Stimulated activated CD4-positive, alpha-beta T cell treated with anti-CD3 and anti-CD28 coated beads, Interleukin-15, amount 100 ng/mL, for 1 hour (primary cell): ENCODE data around the gene ISYNA1.
A peak's percentile ranks its signal among the peaks of the same experiment; 100 is the strongest.

Experiments used
- DNase-seq, 2 donors: peaks; one replicate each; pipeline ENCODE4 v3.0.0-alpha.2; 2020; ENCODE audit warnings: low read depth in 1 of 2, low spot score in 1 of 2

Gene ISYNA1

GRCh38 chr19:18468517-18468916 is 30.6 kb upstream of the ISYNA1 start:
- DNase-seq = no peak

- DNase-seq = no peak
Measured at GRCh38 chr19:18467978-18468377, 30.0 kb upstream of the ISYNA1 start.

- no peak for DNase-seq
Measured at GRCh38 chr19:18466354-18466753, 28.4 kb upstream of the ISYNA1 start.

DNA sequence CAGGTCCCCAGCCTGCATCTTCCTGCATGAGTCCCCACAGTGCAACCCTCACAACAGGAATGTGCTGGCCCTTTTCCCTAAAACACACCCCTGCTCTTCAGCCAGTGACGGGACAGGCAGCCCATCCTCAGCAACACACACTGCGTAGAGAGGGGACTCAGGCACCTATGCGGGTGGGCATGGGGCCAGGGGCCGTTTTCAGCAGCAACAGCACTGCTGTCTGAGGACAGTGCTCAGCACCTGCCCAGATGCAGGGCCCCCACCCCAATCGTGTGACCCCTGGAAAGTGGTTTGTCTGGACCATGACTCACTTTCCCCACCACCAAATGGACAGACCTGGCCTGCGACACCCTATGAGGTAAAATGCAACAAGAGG is 28.0 kb upstream of the ISYNA1 start:
- no peak for DNase-seq

DNA sequence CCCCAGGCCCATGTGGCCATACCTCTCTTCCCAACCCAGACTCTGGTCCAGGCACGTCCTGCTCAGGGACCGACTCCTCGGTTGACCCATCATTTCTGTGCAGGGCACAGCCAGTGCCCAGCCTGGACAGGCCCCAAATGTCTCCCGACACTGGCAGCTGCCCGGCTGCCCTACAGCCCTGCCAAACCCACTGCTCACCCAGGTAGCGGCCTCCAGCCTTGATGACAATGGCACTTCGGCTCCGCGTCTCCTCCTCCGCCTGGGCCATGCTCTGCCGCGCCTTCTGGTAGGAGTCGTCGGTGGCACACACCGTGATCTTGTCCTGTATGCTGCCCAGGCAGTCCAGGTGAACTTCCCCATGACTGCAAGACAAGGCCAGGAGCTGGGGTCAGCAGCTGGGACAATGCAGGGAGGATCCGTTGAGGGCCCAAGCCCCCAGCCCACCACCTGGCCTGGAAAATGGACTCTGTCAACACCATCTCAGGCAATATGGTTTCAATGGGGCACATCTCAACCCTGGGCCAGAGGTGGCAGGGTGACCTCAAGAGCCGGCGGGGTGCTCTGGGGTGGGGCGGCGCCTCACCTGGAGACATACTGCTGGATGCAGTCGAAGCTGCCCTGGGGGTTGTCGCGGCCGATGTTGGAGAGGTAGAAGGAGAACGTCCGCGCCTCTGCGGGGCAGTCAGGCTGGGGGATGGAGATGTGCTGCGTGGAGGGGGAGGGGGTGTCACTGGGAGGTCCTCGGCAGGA is 27.5 kb upstream of the ISYNA1 start:
- no peak for DNase-seq

DNA sequence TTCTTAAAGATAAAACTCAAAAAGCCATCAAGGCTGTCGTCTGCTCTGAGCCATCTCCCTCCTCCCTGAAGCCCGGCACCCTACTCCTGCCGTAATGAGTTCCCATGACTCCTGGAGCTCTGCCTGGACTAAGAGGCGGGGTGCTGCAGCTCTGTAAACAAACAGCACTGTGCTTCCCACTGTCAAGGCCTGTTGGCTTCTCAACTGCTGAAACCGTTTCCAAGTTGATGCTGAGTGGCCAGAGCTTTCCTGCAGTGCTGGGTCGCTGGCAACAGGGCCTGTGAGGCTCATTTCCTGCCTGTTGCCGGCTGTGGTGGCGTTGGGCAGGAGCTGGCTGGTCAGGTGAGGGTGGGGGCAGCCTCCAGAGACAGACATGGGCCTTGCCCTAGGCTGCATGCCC is 26.7 kb upstream of the ISYNA1 start:
- DNase-seq = no peak

DNA sequence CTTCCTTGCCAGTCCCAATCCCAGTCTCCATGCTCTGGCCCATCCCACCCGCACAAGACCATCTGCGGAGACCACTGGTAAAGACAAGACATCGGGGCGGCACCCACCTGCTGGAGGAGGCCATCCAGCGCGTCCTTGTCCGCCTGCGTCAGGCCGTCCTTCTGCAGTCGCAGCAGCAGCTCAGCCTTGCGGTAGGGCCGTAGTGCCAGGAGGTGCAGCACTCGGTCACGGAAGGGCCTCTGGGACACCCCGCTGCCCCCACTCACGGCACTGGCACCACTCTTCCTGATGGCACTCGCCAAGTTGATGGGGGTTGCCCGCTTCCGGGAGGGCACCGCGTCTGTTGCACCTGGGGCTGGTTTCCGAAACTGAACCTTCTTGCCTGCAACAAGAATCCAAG is 23.5 kb upstream of the ISYNA1 start:
- DNase-seq = no peak

- DNase-seq = no peak
Measured at GRCh38 chr19:18460900-18461299, 23.0 kb upstream of the ISYNA1 start.

- no peak for DNase-seq
Measured at GRCh38 chr19:18457483-18458331, 19.8 kb upstream of the ISYNA1 start.

DNA sequence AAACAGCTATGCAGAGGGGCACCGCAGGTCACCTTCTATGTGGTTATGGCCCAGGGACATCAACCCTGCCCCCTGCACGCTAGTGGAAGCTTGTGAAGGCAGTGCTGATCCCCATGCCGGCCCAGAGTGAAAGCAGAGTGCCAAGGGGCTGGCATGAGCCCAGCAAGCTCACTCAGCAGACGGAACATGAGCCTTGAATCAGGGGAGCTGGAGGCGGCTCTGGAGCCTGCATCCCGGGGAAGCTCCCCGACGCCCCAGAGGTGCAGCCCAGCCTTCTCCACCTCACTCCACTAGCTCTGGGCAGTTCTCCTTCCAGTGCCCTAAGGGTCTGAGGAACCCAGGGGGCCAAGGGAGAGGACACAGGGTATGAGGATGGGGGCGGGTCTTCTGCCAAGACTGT is 19.0 kb upstream of the ISYNA1 start:
- DNase-seq = no peak

DNA sequence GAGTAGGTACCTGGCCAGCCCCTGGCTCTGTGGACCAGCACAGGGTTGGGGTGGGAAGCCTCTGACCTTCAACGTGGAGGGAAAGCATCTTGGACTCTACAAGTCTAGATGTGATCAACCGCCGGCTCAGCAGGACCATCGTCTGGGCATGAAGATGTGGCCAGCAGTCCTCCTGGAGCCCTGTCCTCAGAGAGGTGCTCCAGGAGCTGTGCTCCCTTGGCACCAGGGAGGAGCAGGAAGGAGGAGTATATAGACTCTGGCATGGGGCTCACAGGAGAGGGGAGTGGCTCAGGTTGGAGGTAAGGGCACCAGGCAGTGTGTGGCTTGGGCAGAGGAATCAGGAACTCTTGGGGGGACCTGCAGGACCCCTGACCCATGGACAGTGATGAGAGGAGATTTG is 18.3 kb upstream of the ISYNA1 start:
- no peak for DNase-seq

- DNase-seq = no peak
Measured at GRCh38 chr19:18453269-18454024, 15.5 kb upstream of the ISYNA1 start.

DNA sequence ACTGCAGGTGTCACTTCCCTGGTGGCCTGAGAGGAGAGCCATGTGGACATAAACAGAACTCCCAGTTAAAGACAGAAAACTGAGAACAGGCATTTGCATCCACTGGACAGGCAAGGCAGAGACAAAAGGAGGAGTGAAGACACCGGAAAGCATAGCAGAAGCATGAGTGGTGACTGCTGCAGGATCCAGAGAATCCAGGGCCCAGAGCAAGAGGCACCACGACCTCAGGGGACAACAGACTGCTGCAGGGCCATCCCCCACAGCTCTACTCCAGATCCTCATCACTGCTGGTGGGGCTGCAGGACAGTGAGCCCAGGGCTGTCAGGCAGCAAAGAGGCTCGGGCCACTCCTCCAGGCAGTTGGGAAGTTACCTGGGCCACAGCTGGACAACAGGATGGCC is 14.5 kb upstream of the ISYNA1 start:
- no peak for DNase-seq

GRCh38 chr19:18450931-18451836 is 13.3 kb upstream of the ISYNA1 start:
- DNase-seq = peak; percentile 78 to 86

- DNase-seq = no peak
Measured at GRCh38 chr19:18450021-18450930, 12.3 kb upstream of the ISYNA1 start.

- DNase-seq = no peak
Measured at GRCh38 chr19:18449552-18449951, 11.6 kb upstream of the ISYNA1 start.

GRCh38 chr19:18446811-18447359 is 9.0 kb upstream of the ISYNA1 start:
- no peak for DNase-seq

DNA sequence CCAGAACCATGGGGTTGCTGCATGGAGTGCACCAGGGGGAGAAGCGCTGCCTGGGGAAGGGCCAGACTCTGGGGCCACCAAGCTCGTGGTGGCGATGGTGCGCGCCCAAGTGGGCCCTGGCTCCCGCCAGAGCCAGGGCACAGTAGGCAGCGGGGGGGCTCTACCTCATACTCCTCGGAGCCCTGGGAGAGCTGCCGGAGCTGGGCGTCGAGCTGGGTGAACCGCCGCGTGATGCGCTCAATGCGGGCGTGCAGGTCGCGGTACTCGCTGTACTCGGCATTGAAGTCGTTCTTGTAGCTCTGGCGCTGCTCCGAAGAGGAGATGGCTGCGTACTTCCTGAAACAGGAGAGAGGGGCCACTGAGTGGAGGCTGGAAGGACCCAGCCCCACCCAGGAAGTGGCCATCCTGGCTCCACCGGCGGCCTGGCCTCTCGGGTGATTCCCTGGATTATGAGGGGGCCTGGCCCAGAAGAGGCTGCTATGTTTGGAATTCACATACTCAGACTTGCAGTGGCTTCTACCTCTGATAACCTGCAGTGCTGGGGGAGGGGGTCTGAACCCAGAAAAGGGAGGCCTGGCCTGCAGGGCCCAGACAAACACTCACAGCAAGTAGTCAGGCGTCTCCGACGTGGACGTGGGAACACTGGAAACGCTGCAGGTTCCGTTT is 8.3 kb upstream of the ISYNA1 start:
- DNase-seq = no peak
